Astrocyte of the spinal cord (primary cell): ENCODE measurements around the gene MROH7.

Experiments used
- DNase-seq: peaks from one replicate; pipeline ENCODE4 v3.0.0; 2011; ENCODE audit warnings: low read depth, low spot score
- H3K4me3 ChIP-seq: 2 replicates; pipeline ENCODE4 v1.5.1; 2011; ENCODE audit warnings: low read depth, mild to moderate bottlenecking, low read length, moderate library complexity
- in situ Hi-C: cut with HindIII; loops from 2 replicates; pipeline ENCODE4 v1.10.0; 2017; ENCODE audit warnings: low sequenced_read_pairs
- TF ChIP-seq, protein P1 (sequence below): IDR thresholded peaks from 2 replicates; pipeline ENCODE4 v1.5.1; 2012; ENCODE audit warnings: low read depth, mild to moderate bottlenecking, low read length, inconsistent platforms

The MROH7 gene

DNA sequence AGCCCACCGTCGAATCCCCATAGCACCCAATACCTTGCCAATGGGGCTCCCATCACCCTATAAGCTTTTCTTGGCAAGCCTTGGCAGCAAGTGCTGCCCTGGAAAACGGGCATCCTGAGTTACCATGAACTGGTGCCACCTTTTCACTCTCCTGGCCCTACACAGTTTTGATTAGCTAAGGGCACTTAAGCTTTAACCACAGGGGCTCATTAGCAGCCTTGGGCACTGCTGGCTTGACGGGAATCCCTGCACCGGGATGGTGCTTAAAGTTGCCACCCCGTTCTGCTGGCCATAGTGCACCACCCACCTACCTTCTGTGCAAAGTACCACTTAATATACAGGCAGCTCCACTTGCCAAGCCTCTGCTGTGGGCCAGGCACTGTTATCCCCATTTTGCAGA is 109.0 kb downstream of the MROH7 start:
- no peak for DNase-seq
- in situ Hi-C loops = no loop called here
- no peak overlapping the region for H3K4me3 ChIP-seq
- TF ChIP-seq, protein P1, sequence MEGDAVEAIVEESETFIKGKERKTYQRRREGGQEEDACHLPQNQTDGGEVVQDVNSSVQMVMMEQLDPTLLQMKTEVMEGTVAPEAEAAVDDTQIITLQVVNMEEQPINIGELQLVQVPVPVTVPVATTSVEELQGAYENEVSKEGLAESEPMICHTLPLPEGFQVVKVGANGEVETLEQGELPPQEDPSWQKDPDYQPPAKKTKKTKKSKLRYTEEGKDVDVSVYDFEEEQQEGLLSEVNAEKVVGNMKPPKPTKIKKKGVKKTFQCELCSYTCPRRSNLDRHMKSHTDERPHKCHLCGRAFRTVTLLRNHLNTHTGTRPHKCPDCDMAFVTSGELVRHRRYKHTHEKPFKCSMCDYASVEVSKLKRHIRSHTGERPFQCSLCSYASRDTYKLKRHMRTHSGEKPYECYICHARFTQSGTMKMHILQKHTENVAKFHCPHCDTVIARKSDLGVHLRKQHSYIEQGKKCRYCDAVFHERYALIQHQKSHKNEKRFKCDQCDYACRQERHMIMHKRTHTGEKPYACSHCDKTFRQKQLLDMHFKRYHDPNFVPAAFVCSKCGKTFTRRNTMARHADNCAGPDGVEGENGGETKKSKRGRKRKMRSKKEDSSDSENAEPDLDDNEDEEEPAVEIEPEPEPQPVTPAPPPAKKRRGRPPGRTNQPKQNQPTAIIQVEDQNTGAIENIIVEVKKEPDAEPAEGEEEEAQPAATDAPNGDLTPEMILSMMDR = no peak

GRCh38 chr1:54751426-54751825 is 109.8 kb downstream of the MROH7 start:
- TF ChIP-seq, protein P1 = no peak
- in situ Hi-C loops = no loop called here
- no peak for DNase-seq
- no peak overlapping the region for H3K4me3 ChIP-seq

- in situ Hi-C loops = no loop called here
- DNase-seq = no peak
- TF ChIP-seq, protein P1 = no peak
- H3K4me3 ChIP-seq = no peak overlapping the region
Measured at GRCh38 chr1:54754045-54754444, 112.5 kb downstream of the MROH7 start.

DNA sequence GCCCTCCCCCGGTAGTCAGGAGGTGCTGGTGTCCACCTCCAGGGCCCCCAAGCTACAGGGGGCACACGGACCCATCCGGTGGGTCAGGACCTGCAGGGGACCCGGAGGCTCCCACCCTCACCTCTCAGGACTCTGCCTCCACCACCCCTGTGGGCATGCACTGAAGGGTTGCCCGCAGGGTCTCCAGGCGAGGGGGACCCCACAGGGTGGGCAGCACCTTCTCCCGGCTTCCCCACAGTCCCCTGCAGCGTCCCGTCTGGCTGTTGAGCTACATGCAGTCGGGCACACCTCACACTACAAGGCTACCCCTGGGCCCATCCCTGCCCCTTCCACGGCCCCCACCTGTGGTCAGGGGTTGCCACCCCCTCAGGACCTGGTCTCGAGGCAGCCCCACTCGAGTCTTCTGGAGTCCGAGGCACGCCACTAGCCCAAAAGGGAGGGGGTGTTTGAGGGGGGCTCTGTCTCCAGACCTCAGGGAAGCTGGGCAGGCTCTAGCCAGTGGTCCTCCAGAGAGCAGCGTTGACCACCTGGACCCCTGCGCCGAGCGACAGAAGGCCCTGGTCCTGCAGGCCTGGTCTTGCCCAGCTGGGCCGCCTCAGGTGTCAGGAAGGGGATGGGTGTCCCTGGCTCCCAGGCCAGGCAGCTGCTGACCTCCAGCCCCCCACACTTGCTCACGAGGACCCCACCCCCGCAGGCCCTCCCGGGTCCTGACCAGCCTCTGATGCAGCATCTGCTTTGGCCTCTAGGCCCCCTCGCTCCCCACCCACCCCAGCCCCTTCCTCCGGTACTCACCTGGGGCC is 113.1 kb downstream of the MROH7 start:
- no peak for DNase-seq
- no peak overlapping the region for H3K4me3 ChIP-seq
- in situ Hi-C loops = no loop called here
- TF ChIP-seq, protein P1 = no peak

DNA sequence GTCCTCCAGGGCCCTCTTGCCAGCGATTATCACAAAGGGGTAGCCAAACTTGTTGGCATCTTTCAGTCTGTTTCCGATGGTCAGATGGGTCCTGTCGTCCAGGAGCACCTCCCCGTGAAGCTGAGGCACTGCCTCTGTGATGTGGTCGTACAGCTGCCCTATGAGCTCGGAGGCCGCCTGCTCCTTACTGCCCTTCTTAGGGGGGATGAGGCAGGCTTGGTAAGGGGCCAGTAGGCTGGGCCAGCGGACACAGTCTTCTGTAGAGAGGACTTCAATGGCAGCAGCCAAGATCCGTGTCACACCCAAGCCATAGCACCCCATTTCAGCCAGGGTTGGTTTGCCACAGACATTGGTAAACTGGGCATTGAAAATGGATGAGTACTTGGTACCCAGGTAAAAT is 116.2 kb downstream of the MROH7 start:
- DNase-seq = no peak
- in situ Hi-C loops = no loop called here
- H3K4me3 ChIP-seq = no peak overlapping the region
- TF ChIP-seq, protein P1 = no peak

- in situ Hi-C loops = no loop called here
Measured at GRCh38 chr1:54758678-54759348, 117.2 kb downstream of the MROH7 start.

More at GRCh38 chr1:54758678-54759348, 117.2 kb downstream of the MROH7 start:
- DNase-seq = no peak
- TF ChIP-seq, protein P1 = no peak
- no peak overlapping the region for H3K4me3 ChIP-seq
